ENCODE results near the gene GGA1. TPM values are rescaled to one million over a fixed set of nuclear protein-coding genes. Genes with fewer than 3 reads are reported as not detected.
"Not testable (repeated sequence)": the region's sequence is repeated elsewhere in the genome, so short reads cannot be mapped to it uniquely, and the experiment has no call there.

The GGA1 gene
- total RNA-seq, 1 experiment from 2014 or later, result 18.6 TPM

GRCh38 chr22:37609240-37610152, 862 bp downstream of the GGA1 start:
- no peak for DNase-seq (ENCODE audit: low spot score)

GRCh38 chr22:37610153-37610475, 1.5 kb downstream of the GGA1 start:
- DNase-seq (ENCODE audit: low spot score), result not testable (repeated sequence)

GRCh38 chr22:37610480-37611129, 2.0 kb downstream of the GGA1 start:
- no peak for DNase-seq (ENCODE audit: low spot score)

GRCh38 chr22:37611207-37611606, 2.6 kb downstream of the GGA1 start:
- DNase-seq (ENCODE audit: low spot score), result no peak

- no peak for DNase-seq (ENCODE audit: low spot score)
Observed at GRCh38 chr22:37616201-37617083, 7.8 kb downstream of the GGA1 start.

GRCh38 chr22:37617431-37617830, 8.8 kb downstream of the GGA1 start:
- no peak for DNase-seq (ENCODE audit: low spot score)

GRCh38 chr22:37618072-37618656, 9.5 kb downstream of the GGA1 start:
- no peak for DNase-seq (ENCODE audit: low spot score)

- DNase-seq (ENCODE audit: low spot score), result no peak
Observed at GRCh38 chr22:37618674-37619073, 10.0 kb downstream of the GGA1 start.

GRCh38 chr22:37619991-37620390, 11.4 kb downstream of the GGA1 start:
- DNase-seq (ENCODE audit: low spot score), result no peak

GRCh38 chr22:37621352-37621860, 12.8 kb downstream of the GGA1 start:
- DNase-seq (ENCODE audit: low spot score), result no peak

GRCh38 chr22:37623075-37624016, 14.7 kb downstream of the GGA1 start:
- DNase-seq (ENCODE audit: low spot score), result no peak

GRCh38 chr22:37624017-37624365, 15.4 kb downstream of the GGA1 start:
- no peak for DNase-seq (ENCODE audit: low spot score)

GRCh38 chr22:37624876-37625275, 16.2 kb downstream of the GGA1 start:
- DNase-seq (ENCODE audit: low spot score), result no peak

GRCh38 chr22:37625737-37626136, 17.1 kb downstream of the GGA1 start:
- no peak for DNase-seq (ENCODE audit: low spot score)

GRCh38 chr22:37626144-37626543, 17.5 kb downstream of the GGA1 start:
- DNase-seq (ENCODE audit: low spot score), result peak; percentile 12

GRCh38 chr22:37626556-37627075, 18.0 kb downstream of the GGA1 start:
- no peak for DNase-seq (ENCODE audit: low spot score)

- no peak for DNase-seq (ENCODE audit: low spot score)
Observed at GRCh38 chr22:37627121-37627520, 18.5 kb downstream of the GGA1 start.

- no peak for DNase-seq (ENCODE audit: low spot score)
Observed at GRCh38 chr22:37627545-37627944, 18.9 kb downstream of the GGA1 start.

GRCh38 chr22:37628830-37629229, 20.2 kb downstream of the GGA1 start:
- DNase-seq (ENCODE audit: low spot score), result no peak

GRCh38 chr22:37629928-37630327, 21.3 kb downstream of the GGA1 start:
- no peak for DNase-seq (ENCODE audit: low spot score)
